Left hindlimb (tissue), 1 donor: ENCODE data around the gene TSPAN5.
A peak's percentile ranks its signal among the peaks of the same experiment; 100 is the strongest.
"Not testable (repeated sequence)": the region's sequence is repeated elsewhere in the genome, so short reads cannot be mapped to it uniquely, and the experiment has no call there.

Source experiments
- DNase-seq: peaks from one replicate; pipeline ENCODE4 v3.0.0-alpha.2; 2018

TSPAN5 gene

GRCh38 chr4:98658287-98659105 is at the start of gene TSPAN5:
Gene TSPAN5, minus strand, starts transcription at chr4:98658611.
- DNase-seq = peak; percentile 87

- DNase-seq = no peak
Observed at GRCh38 chr4:98706935-98707334, 48.5 kb upstream of the TSPAN5 start.

- no peak for DNase-seq
Observed at GRCh38 chr4:98706200-98706813, 47.9 kb upstream of the TSPAN5 start.

GRCh38 chr4:98705586-98705985 is 47.2 kb upstream of the TSPAN5 start:
- not testable (repeated sequence) for DNase-seq

GRCh38 chr4:98700656-98701055 is 42.2 kb upstream of the TSPAN5 start:
- no peak for DNase-seq

- no peak for DNase-seq
Observed at GRCh38 chr4:98694076-98694475, 35.7 kb upstream of the TSPAN5 start.

- no peak for DNase-seq
Observed at GRCh38 chr4:98692411-98692810, 34.0 kb upstream of the TSPAN5 start.

- DNase-seq = no peak
Observed at GRCh38 chr4:98691588-98691987, 33.2 kb upstream of the TSPAN5 start.

- no peak for DNase-seq
Observed at GRCh38 chr4:98689507-98690174, 31.2 kb upstream of the TSPAN5 start.

GRCh38 chr4:98688411-98689290 is 30.2 kb upstream of the TSPAN5 start:
- no peak for DNase-seq

- DNase-seq = no peak
Observed at GRCh38 chr4:98687876-98688275, 29.5 kb upstream of the TSPAN5 start.

- DNase-seq = no peak
Observed at GRCh38 chr4:98686847-98687246, 28.4 kb upstream of the TSPAN5 start.

GRCh38 chr4:98686043-98686707 is 27.8 kb upstream of the TSPAN5 start:
- no peak for DNase-seq

- no peak for DNase-seq
Observed at GRCh38 chr4:98685225-98686042, 27.0 kb upstream of the TSPAN5 start.

GRCh38 chr4:98682719-98683118 is 24.3 kb upstream of the TSPAN5 start:
- no peak for DNase-seq

- no peak for DNase-seq
Observed at GRCh38 chr4:98680806-98681205, 22.4 kb upstream of the TSPAN5 start.

GRCh38 chr4:98679738-98680137 is 21.3 kb upstream of the TSPAN5 start:
- DNase-seq = no peak

GRCh38 chr4:98677799-98678198 is 19.4 kb upstream of the TSPAN5 start:
- DNase-seq = no peak

GRCh38 chr4:98674404-98675173 is 16.2 kb upstream of the TSPAN5 start:
- no peak for DNase-seq

GRCh38 chr4:98673978-98674377 is 15.6 kb upstream of the TSPAN5 start:
- no peak for DNase-seq

GRCh38 chr4:98673288-98673644 is 14.9 kb upstream of the TSPAN5 start:
- DNase-seq = no peak
